IMR-90 (cell line): ENCODE data around the gene STAC. TPM values are rescaled to one million over a fixed set of nuclear protein-coding genes. Genes with fewer than 3 reads are reported as not detected.

Source experiments
- ATAC-seq: fragments of 200-7000 bp; cut with Tn5 transposase; 2 replicates; pipeline ENCODE4 v1.9.1; 2020; ENCODE audit warnings: low read depth, mild to moderate bottlenecking, moderate library complexity
- BruUV-seq: library from RNA; stranded (reverse); fragments of 400-500 nt; replicated peaks from 2 replicates; lab custom pipeline; 2021; lab: Mats Ljungman, UMichigan
- CTCF ChIA-PET: fragments of 300-600 bp; formaldehyde crosslinking; extraction: SDS; loops from one replicate; lab custom pipeline; 2021; ENCODE audit warnings: antibody characterized with exemption; lab: Yijun Ruan, JAX
- POLR2A ChIA-PET: fragments of 300-600 bp; sonication (Branson Sonifier 250); formaldehyde crosslinking; loops from one replicate; lab custom pipeline; 2022; ENCODE audit warnings: antibody characterized with exemption; ENCODE audit not compliant: unreplicated experiment; lab: Charles Lee
- DNase-seq: peaks from one replicate; pipeline ENCODE4 v3.0.0; 2013
- H2AFZ ChIP-seq: replicated peaks from 2 replicates; pipeline ENCODE3; 2013; ENCODE audit warnings: low read length, mild to moderate bottlenecking; ENCODE audit not compliant: poor library complexity
- H2AK5ac ChIP-seq: 2 replicates; pipeline ENCODE4 v1.6.1; 2013; ENCODE audit warnings: low read depth, low read length, inconsistent platforms
- H2AK9ac ChIP-seq: replicated peaks from 2 replicates; pipeline ENCODE3; 2013; ENCODE audit warnings: mild to moderate bottlenecking, low read depth, low read length, moderate library complexity; ENCODE audit not compliant: poor library complexity
- H2BK120ac ChIP-seq: 2 replicates; pipeline ENCODE4 v1.6.1; 2013; ENCODE audit warnings: low read depth, low read length, inconsistent platforms
- H2BK15ac ChIP-seq: 3 replicates; pipeline ENCODE4 v1.6.1; 2013; ENCODE audit warnings: low read depth, low read length, inconsistent platforms
- H2BK20ac ChIP-seq: 2 replicates; pipeline ENCODE4 v1.6.1; 2013; ENCODE audit warnings: low read depth, mild to moderate bottlenecking, inconsistent platforms, low read length, moderate library complexity
- H2BK5ac ChIP-seq: 2 replicates; pipeline ENCODE4 v1.6.1; 2013; ENCODE audit warnings: mild to moderate bottlenecking, low read depth, low read length, inconsistent platforms; ENCODE audit not compliant: poor library complexity, severe bottlenecking
- H3K14ac ChIP-seq: replicated peaks from 2 replicates; pipeline ENCODE4 v1.6.1; 2013; ENCODE audit warnings: low read depth, low read length, inconsistent platforms
- H3K18ac ChIP-seq: 2 replicates; pipeline ENCODE4 v1.6.1; 2013; ENCODE audit warnings: low read depth, low read length, control low read depth
- H3K23ac ChIP-seq: 2 replicates; pipeline ENCODE4 v1.6.1; 2013; ENCODE audit warnings: low read depth, low read length, inconsistent platforms
- H3K27ac ChIP-seq: 2 replicates; pipeline ENCODE4 v1.5.1; 2013; ENCODE audit warnings: mild to moderate bottlenecking, control low read depth, low read length; ENCODE audit not compliant: insufficient read depth
- H3K27me3 ChIP-seq: 2 replicates; pipeline ENCODE4 v1.6.1; 2013; ENCODE audit warnings: low read length; ENCODE audit not compliant: control insufficient read depth, insufficient read depth
- H3K36me3 ChIP-seq: 2 replicates; pipeline ENCODE4 v1.6.1; 2013; ENCODE audit warnings: low read length, mixed read lengths; ENCODE audit not compliant: control insufficient read depth, insufficient read depth
- H3K4ac ChIP-seq: 2 replicates; pipeline ENCODE4 v1.6.1; 2013; ENCODE audit warnings: low read depth, low read length, inconsistent platforms
- H3K4me1 ChIP-seq: 2 replicates; pipeline ENCODE4 v1.6.1; 2013; ENCODE audit warnings: low read length, mixed read lengths; ENCODE audit not compliant: control insufficient read depth, insufficient read depth
- H3K4me2 ChIP-seq: 2 replicates; pipeline ENCODE4 v1.6.1; 2013; ENCODE audit warnings: low read depth, mild to moderate bottlenecking, control low read depth, low read length, moderate library complexity
- H3K4me3 ChIP-seq: 2 replicates; pipeline ENCODE4 v1.5.1; 2013; ENCODE audit warnings: low read depth, mild to moderate bottlenecking, control low read depth, low read length, moderate library complexity; ENCODE audit not compliant: insufficient read depth
- H3K56ac ChIP-seq: 2 replicates; pipeline ENCODE4 v1.6.1; 2013; ENCODE audit warnings: low read length, inconsistent platforms; ENCODE audit not compliant: insufficient read depth; ENCODE audit errors: extremely low read depth
- H3K79me1 ChIP-seq, 2 experiments: 2 replicates each; pipeline ENCODE4 v1.6.1; 2013; ENCODE audit warnings: low read length in 2 of 2, inconsistent platforms in 1 of 2, low read depth in 1 of 2
- H3K9ac ChIP-seq: 2 replicates; pipeline ENCODE4 v1.6.1; 2013; ENCODE audit warnings: low read depth, low read length, control low read depth
- H3K9me1 ChIP-seq: 2 replicates; pipeline ENCODE4 v1.6.1; 2013; ENCODE audit warnings: low read length, inconsistent platforms; ENCODE audit not compliant: insufficient read depth
- H3K9me3 ChIP-seq: 2 replicates; pipeline ENCODE4 v1.6.1; 2013; ENCODE audit warnings: low read length; ENCODE audit not compliant: control insufficient read depth, insufficient read depth
- H4K20me1 ChIP-seq: 2 replicates; pipeline ENCODE4 v1.6.1; 2013; ENCODE audit warnings: low read length, inconsistent platforms; ENCODE audit not compliant: insufficient read depth
- H4K5ac ChIP-seq: 2 replicates; pipeline ENCODE4 v1.6.1; 2013; ENCODE audit warnings: mild to moderate bottlenecking, low read depth, low read length, control low read depth
- H4K8ac ChIP-seq, 2 experiments: 2 replicates each; pipeline ENCODE4 v1.6.1; 2013; ENCODE audit warnings: low read depth in 2 of 2, low read length in 2 of 2, control low read depth in 1 of 2, inconsistent platforms in 1 of 2
- H4K91ac ChIP-seq: 2 replicates; pipeline ENCODE4 v1.6.1; 2013; ENCODE audit warnings: low read depth, low read length, inconsistent platforms; ENCODE audit not compliant: insufficient read depth
- BHLHE40 ChIP-seq: fragments of 150-350 bp; IDR thresholded peaks from 2 replicates; pipeline ENCODE4 v1.6.1; 2016; ENCODE audit warnings: mild to moderate bottlenecking, low read depth, low read length
- FOS ChIP-seq: fragments of 150-350 bp; IDR thresholded peaks from 2 replicates; pipeline ENCODE4 v1.6.1; 2016; ENCODE audit warnings: low read depth, low read length
- MAFK ChIP-seq: IDR thresholded peaks from 2 replicates; pipeline ENCODE4 v1.6.1; 2012; ENCODE audit warnings: low read depth, low read length, improper control_type of control experiment
- MAZ ChIP-seq: IDR thresholded peaks from 2 replicates; pipeline ENCODE4 v1.6.1; 2012; ENCODE audit warnings: low read depth, mild to moderate bottlenecking, low read length, improper control_type of control experiment, moderate library complexity, borderline replicate concordance
- MXI1 ChIP-seq: IDR thresholded peaks from 2 replicates; pipeline ENCODE4 v1.6.1; 2012; ENCODE audit warnings: low read depth, mild to moderate bottlenecking, low read length, moderate library complexity, borderline replicate concordance
- NFE2L2 ChIP-seq: fragments of 150-350 bp; IDR thresholded peaks from 2 replicates; pipeline ENCODE4 v1.6.1; 2016; ENCODE audit warnings: low read depth, mild to moderate bottlenecking, low read length
- POLR2A ChIP-seq: IDR thresholded peaks from 2 replicates; pipeline ENCODE4 v1.6.1; 2012; ENCODE audit warnings: mild to moderate bottlenecking, low read depth, low read length
- SMC3 ChIP-seq: fragments of 150-350 bp; IDR thresholded peaks from 2 replicates; pipeline ENCODE4 v1.6.1; 2016; ENCODE audit warnings: low read depth, mild to moderate bottlenecking, antibody characterized with exemption, low read length, moderate library complexity
- WGBS, 2 experiments: methylation state at CpG; one replicate each; pipeline versions ENCODE4 v1.1.5 to v1.1.7; 2013; ENCODE audit warnings: missing lambda C conversion rate in 2 of 2; ENCODE audit not compliant: insufficient read length in 1 of 2; ENCODE audit errors: extremely low coverage in 2 of 2; 5-methylcytosine and 5-hydroxymethylcytosine counted together
- dilution Hi-C: fragments of 300-500 bp; cut with HindIII; formaldehyde crosslinking; loops from one replicate; pipeline ENCODE4 v1.14.3; 2018; ENCODE audit warnings: low sequenced_read_pairs; ENCODE audit not compliant: unreplicated experiment
- in situ Hi-C: fragments of 300-500 bp; cut with MboI; formaldehyde crosslinking; loops from 3 replicates; pipeline ENCODE4 v1.14.3; 2019; ENCODE audit warnings: low sequenced_read_pairs, inconsistent platforms, mixed read lengths
- intact Hi-C: fragments of 100-400 bp; cut with micrococcal nuclease; formaldehyde crosslinking; loops from 2 replicates; pipeline ENCODE4 v1.10.0; 2022
- polyA plus RNA-seq, 3 experiments: library from polyadenylated mRNA; depleted of rRNA; stranded (reverse); fragments of >200 nt; gene quantifications; 2 replicates each; pipeline ENCODE4 v1.2.3, GENCODE V29; 2012; ENCODE audit warnings: low replicate concordance in 1 of 3
- total RNA-seq: library from RNA; depleted of rRNA; stranded (reverse); fragments of >200 nt; gene quantifications from 2 replicates; pipeline ENCODE4 v1.2.3, GENCODE V29; 2012
- TF ChIP-seq, protein P1 (sequence below): fragments of 150-350 bp; IDR thresholded peaks from 2 replicates; pipeline ENCODE4 v1.6.1; 2017; ENCODE audit warnings: mild to moderate bottlenecking, antibody characterized with exemption, low read length, low read depth

Gene STAC
- total and polyA plus RNA-seq, 2 of the 4 experiments (the other 2 are of a cell fraction): 0.19 to 0.36 TPM

DNA sequence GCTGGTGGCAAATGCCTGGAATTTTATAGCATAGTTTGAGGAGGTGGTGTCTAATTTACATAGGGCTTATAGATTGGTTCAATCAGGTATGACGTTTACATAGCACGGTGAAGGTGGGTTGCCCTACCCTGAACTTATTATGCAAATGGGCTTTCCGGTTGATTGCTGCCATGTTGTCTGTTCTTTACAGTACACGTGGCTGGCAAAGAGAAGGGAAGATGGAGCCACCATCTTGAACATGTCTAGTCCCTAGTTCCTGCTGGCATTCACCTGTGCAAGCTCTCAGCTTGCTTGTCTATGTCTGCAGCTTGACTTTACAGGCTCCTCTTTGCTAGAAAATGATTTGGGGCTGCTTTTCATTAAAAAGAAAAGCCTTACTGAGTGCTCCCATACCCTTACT, 14.0 kb upstream of the STAC start:
- Histone ChIP-seq H4K5ac (no peak overlapping the region), H3K36me3 (no peaks in the 10 kb centered on the region), H3K27ac (no peak overlapping the region), H4K20me1 (no peaks in the 10 kb centered on the region), H3K9me3 (no peaks in the 10 kb centered on the region; the same call in 1 of the 2 replicates), H2AFZ (no peak overlapping the region), H3K4me2 (no peak overlapping the region), H4K8ac (no peak overlapping the region), H3K18ac (no peak overlapping the region), H2BK20ac (no peak overlapping the region), H3K4me1 (no peaks in the 10 kb centered on the region), H3K4me3 (no peak overlapping the region), H3K27me3 (no peaks in the 10 kb centered on the region), H2BK120ac (no peak overlapping the region), H2BK15ac (no peak overlapping the region), H3K23ac (no peak overlapping the region), H3K56ac (no peak overlapping the region), H3K9ac (no peak overlapping the region), H2BK5ac (no peak overlapping the region), H2AK9ac (no peak overlapping the region), H3K14ac (no peak overlapping the region), H4K91ac (no peak overlapping the region), H3K9me1 (no peaks in the 10 kb centered on the region), H3K79me1 (no peaks in the 10 kb centered on the region), H2AK5ac (no peak overlapping the region), H3K4ac (no peak overlapping the region)
- WGBS, 2 experiments: no CpG with 5 or more reads among the region's 4 CpGs
- intact Hi-C loops: no loop called here
- ATAC-seq: no peak
- dilution Hi-C loops: no loop called here
- POLR2A ChIA-PET: no interaction called here
- TF ChIP-seq FOS (no peak), NFE2L2 (no peak), MXI1 (no peak), BHLHE40 (no peak), POLR2A (no peak), MAFK (no peak), MAZ (no peak), SMC3 (no peak)
- TF ChIP-seq, protein P1, sequence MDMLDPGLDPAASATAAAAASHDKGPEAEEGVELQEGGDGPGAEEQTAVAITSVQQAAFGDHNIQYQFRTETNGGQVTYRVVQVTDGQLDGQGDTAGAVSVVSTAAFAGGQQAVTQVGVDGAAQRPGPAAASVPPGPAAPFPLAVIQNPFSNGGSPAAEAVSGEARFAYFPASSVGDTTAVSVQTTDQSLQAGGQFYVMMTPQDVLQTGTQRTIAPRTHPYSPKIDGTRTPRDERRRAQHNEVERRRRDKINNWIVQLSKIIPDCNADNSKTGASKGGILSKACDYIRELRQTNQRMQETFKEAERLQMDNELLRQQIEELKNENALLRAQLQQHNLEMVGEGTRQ: no peak
- BruUV-seq: no TSS peak
- in situ Hi-C loops: no loop called here
- CTCF ChIA-PET: no interaction called here
- no peak for DNase-seq
